GM19238 (cell line): Measurements from ENCODE around the gene PPM1N.

ENCODE experiments used
- DNase-seq: peaks from one replicate; pipeline ENCODE4 v3.0.0; 2011; ENCODE audit warnings: low spot score; ENCODE audit not compliant: insufficient read length

Gene PPM1N

GRCh38 chr19:45488708-45489107, 9.5 kb upstream of the PPM1N start:
- DNase-seq = no peak

GRCh38 chr19:45489216-45489855, 8.9 kb upstream of the PPM1N start:
- DNase-seq = no peak

- DNase-seq = no peak
Observed at GRCh38 chr19:45492137-45492626, 6.1 kb upstream of the PPM1N start.

- DNase-seq = no peak
Observed at GRCh38 chr19:45492627-45493470, 5.4 kb upstream of the PPM1N start.

- DNase-seq = no peak
Observed at GRCh38 chr19:45494261-45494916, 3.9 kb upstream of the PPM1N start.

- no peak for DNase-seq
Observed at GRCh38 chr19:45495178-45495577, 3.1 kb upstream of the PPM1N start.

GRCh38 chr19:45496349-45496953, 1.8 kb upstream of the PPM1N start:
- no peak for DNase-seq

- no peak for DNase-seq
Observed at GRCh38 chr19:45497791-45498190, 452 bp upstream of the PPM1N start.

GRCh38 chr19:45499196-45500180, 1.2 kb downstream of the PPM1N start:
- no peak for DNase-seq

- DNase-seq = no peak
Observed at GRCh38 chr19:45500918-45501729, 2.9 kb downstream of the PPM1N start.

- no peak for DNase-seq
Observed at GRCh38 chr19:45501730-45502014, 3.4 kb downstream of the PPM1N start.

GRCh38 chr19:45502111-45502510, 3.9 kb downstream of the PPM1N start:
- DNase-seq = no peak

GRCh38 chr19:45503909-45504308, 5.7 kb downstream of the PPM1N start:
- no peak for DNase-seq

- DNase-seq = no peak
Observed at GRCh38 chr19:45505151-45505995, 7.1 kb downstream of the PPM1N start.

GRCh38 chr19:45505996-45506245, 7.7 kb downstream of the PPM1N start:
- DNase-seq = no peak

GRCh38 chr19:45506246-45506988, 8.2 kb downstream of the PPM1N start:
- peak; percentile 93 for DNase-seq

GRCh38 chr19:45506989-45507871, 9.0 kb downstream of the PPM1N start, which contains the start of gene VASP:
Gene VASP, plus strand, starts transcription at chr19:45507479. Its CDS starts 293 bp downstream, at chr19:45507772.
- peak; percentile 87 for DNase-seq
